WI38 (cell line): ENCODE measurements around the gene TMEM225B.
A peak's percentile ranks its signal among the peaks of the same experiment; 100 is the strongest.

ENCODE experiments used
- H3K4me3 ChIP-seq: 2 replicates; pipeline ENCODE4 v1.5.1; 2011; ENCODE audit warnings: low read depth, mild to moderate bottlenecking, control low read depth, low read length
- CTCF ChIP-seq: IDR thresholded peaks from 2 replicates; pipeline ENCODE4 v1.5.1; 2012; ENCODE audit warnings: low read depth, mild to moderate bottlenecking, control low read depth, low read length

The TMEM225B gene

DNA sequence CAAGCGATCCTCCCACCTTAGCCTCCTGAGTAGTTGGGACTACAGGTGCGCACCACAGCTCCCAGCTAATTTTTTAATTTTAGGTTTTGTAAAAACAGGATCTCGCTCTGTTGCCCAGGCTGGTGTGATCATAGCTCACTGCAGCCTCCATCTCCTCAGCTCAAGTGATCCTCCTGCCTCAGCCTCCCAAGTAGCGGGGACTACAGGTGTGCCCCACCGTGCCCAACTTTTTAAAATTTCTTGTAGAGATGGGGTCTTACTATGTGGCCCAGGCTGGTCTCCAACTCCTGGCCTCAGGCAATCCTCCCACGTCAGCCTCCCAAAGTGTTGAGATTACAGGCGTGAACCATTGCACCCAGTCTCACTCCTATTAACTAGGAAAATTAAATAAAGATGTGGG, 7.5 kb downstream of the TMEM225B start:
- no peak overlapping the region for H3K4me3 ChIP-seq
- no peak for TF ChIP-seq CTCF

- TF ChIP-seq CTCF = no peak
Measured at GRCh38 chr7:99606531-99606930, 8.5 kb downstream of the TMEM225B start.

GRCh38 chr7:99607548-99607947, 9.5 kb downstream of the TMEM225B start:
- no peak for TF ChIP-seq CTCF
- no peak overlapping the region for H3K4me3 ChIP-seq

More at GRCh38 chr7:99606531-99606930, 8.5 kb downstream of the TMEM225B start:
- no peak overlapping the region for H3K4me3 ChIP-seq

DNA sequence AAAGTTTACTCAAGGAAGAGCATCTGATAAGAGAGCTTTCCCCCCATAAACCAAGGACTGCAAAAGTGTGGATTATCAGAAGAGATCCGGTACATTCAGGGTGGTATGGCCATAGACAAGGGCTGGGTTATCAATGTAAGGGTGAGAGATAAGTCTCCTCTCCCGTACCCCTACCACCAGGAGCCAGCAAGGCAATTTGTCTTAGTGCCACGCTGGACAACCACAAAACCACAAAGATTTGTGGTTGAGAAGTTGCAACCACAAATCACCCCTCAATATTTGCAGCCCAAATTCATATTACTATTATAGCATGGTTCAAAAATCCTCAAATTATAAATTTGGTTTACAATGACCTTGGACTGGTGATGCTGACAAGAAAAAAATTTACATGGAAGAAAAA, 16.4 kb downstream of the TMEM225B start:
- no peak overlapping the region for H3K4me3 ChIP-seq
- no peak for TF ChIP-seq CTCF

- no peak for TF ChIP-seq CTCF
- peak overlapping the region; percentile 91 for H3K4me3 ChIP-seq
Measured at GRCh38 chr7:99615989-99616358, 17.9 kb downstream of the TMEM225B start.

GRCh38 chr7:99616359-99617191, 18.5 kb downstream of the TMEM225B start, which contains the start of gene ZSCAN25:
Gene ZSCAN25 (plus strand): TSS chr7:99616946. CDS start chr7:99619607, 2,661 bp downstream.
- peak; percentile 32 for TF ChIP-seq CTCF
- H3K4me3 ChIP-seq = peak within 1 kb of the TSS; percentile 91

- peak overlapping the region; percentile 91 for H3K4me3 ChIP-seq
- TF ChIP-seq CTCF = no peak
Measured at GRCh38 chr7:99617192-99617781, 19.2 kb downstream of the TMEM225B start.
